Measurements from ENCODE around the gene RRAS2. TPM values are rescaled to one million over a fixed set of nuclear protein-coding genes. Genes with fewer than 3 reads are reported as not detected.

The RRAS2 gene
- total and polyA plus RNA-seq, 2 of the 4 experiments (the other 2 are of a cell fraction), result 85.5 to 106 TPM

GRCh38 chr11:14399087-14399486 is 40.1 kb upstream of the RRAS2 start:
- Histone ChIP-seq H3K9ac (ENCODE audit: low read depth, low read length) (no peak overlapping the region), H2AK9ac (replicated peaks; ENCODE audit: low read depth, low read length, poor library complexity) (no peak overlapping the region), H2AK5ac (ENCODE audit: low read depth, low read length) (no peak overlapping the region), H3K27me3 (ENCODE audit: control insufficient read depth, insufficient read depth, low read length) (no peaks in the 10 kb centered on the region), H3K9me1 (ENCODE audit: insufficient read depth, low read length) (0 out of 2 replicates have a peak, but pooled peaks cover 2% of the 10 kb centered on the region), H2BK120ac (ENCODE audit: low read depth, low read length) (no peak overlapping the region), H3K23ac (ENCODE audit: low read depth, low read length) (no peak overlapping the region), H3K79me1 (ENCODE audit: low read depth in 1 of 2, low read length in 2 of 2) (no peaks in the 10 kb centered on the region), H4K8ac (ENCODE audit: low read depth in 2 of 2, low read length in 2 of 2) (no peak overlapping the region), H4K20me1 (ENCODE audit: insufficient read depth, low read length) (no peaks in the 10 kb centered on the region), H3K4ac (ENCODE audit: low read depth, low read length) (no peak overlapping the region), H3K4me1 (ENCODE audit: control insufficient read depth, insufficient read depth, low read length) (no peaks in the 10 kb centered on the region), H3K9me3 (ENCODE audit: control insufficient read depth, insufficient read depth, low read length) (no peaks in the 10 kb centered on the region), H3K4me2 (ENCODE audit: low read depth, low read length) (no peak overlapping the region), H4K91ac (ENCODE audit: insufficient read depth, low read depth, low read length) (no peak overlapping the region), H2AFZ (replicated peaks; ENCODE audit: low read length, poor library complexity) (no peak overlapping the region), H2BK15ac (ENCODE audit: low read depth, low read length) (no peak overlapping the region), H3K36me3 (ENCODE audit: control insufficient read depth, insufficient read depth, low read length) (no peaks in the 10 kb centered on the region), H3K4me3 (ENCODE audit: insufficient read depth, low read depth, low read length) (no peak overlapping the region), H3K14ac (replicated peaks; ENCODE audit: low read depth, low read length) (no peak overlapping the region), H3K56ac (ENCODE audit: extremely low read depth, insufficient read depth, low read length) (no peak overlapping the region), H4K5ac (ENCODE audit: low read depth, low read length) (no peak overlapping the region), H2BK20ac (ENCODE audit: low read depth, low read length) (no peak overlapping the region), H2BK5ac (ENCODE audit: low read depth, low read length, poor library complexity, severe bottlenecking) (no peak overlapping the region), H3K27ac (ENCODE audit: insufficient read depth, low read length) (no peak overlapping the region), H3K18ac (ENCODE audit: low read depth, low read length) (no peak overlapping the region)
- WGBS, 2 experiments (ENCODE audit: extremely low coverage in 2 of 2, insufficient read length in 1 of 2), result no CpG with 5 or more reads among the region's 1 CpG
- ChIA-PET POLR2A (ENCODE audit: unreplicated experiment) (no interaction called here), CTCF (no interaction called here)
- TF ChIP-seq RFX5 (IDR thresholded peaks at IDR 0.05; ENCODE audit: low read depth, low read length), result no peak
- no peak for TF ChIP-seq FOS (IDR thresholded peaks at IDR 0.05; ENCODE audit: low read depth, low read length)
- no peak for TF ChIP-seq MAZ (IDR thresholded peaks at IDR 0.05; ENCODE audit: borderline replicate concordance, low read depth, low read length)
- TF ChIP-seq POLR2A (IDR thresholded peaks at IDR 0.05; ENCODE audit: low read depth, low read length), result no peak
- no peak for TF ChIP-seq SMC3 (IDR thresholded peaks at IDR 0.05; ENCODE audit: low read depth, low read length)
- TF ChIP-seq MXI1 (IDR thresholded peaks at IDR 0.05; ENCODE audit: borderline replicate concordance, low read depth, low read length), result no peak
- TF ChIP-seq CHD1 (IDR thresholded peaks at IDR 0.05; ENCODE audit: low read depth, low read length), result no peak
- TF ChIP-seq MAFK (IDR thresholded peaks at IDR 0.05; ENCODE audit: low read depth, low read length), result no peak
- TF ChIP-seq USF2 (IDR thresholded peaks at IDR 0.05; ENCODE audit: low read depth, low read length), result no peak
- no peak for TF ChIP-seq BHLHE40 (IDR thresholded peaks at IDR 0.05; ENCODE audit: low read depth, low read length)
- no peak for TF ChIP-seq NFE2L2 (IDR thresholded peaks at IDR 0.05; ENCODE audit: low read depth, low read length)
- TF ChIP-seq RAD21 (IDR thresholded peaks at IDR 0.05; ENCODE audit: low read length), result no peak
- TF ChIP-seq CTCF (conservative IDR thresholded peaks at IDR 0.05; ENCODE audit: low read depth, low read length), result no peak
- TF ChIP-seq, protein P1, sequence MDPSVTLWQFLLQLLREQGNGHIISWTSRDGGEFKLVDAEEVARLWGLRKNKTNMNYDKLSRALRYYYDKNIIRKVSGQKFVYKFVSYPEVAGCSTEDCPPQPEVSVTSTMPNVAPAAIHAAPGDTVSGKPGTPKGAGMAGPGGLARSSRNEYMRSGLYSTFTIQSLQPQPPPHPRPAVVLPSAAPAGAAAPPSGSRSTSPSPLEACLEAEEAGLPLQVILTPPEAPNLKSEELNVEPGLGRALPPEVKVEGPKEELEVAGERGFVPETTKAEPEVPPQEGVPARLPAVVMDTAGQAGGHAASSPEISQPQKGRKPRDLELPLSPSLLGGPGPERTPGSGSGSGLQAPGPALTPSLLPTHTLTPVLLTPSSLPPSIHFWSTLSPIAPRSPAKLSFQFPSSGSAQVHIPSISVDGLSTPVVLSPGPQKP (IDR thresholded peaks at IDR 0.05; ENCODE audit: borderline replicate concordance, low read depth, low read length), result no peak
- no peak for TF ChIP-seq RCOR1 (IDR thresholded peaks at IDR 0.05; ENCODE audit: insufficient replicate concordance, low read length)
- TF ChIP-seq CEBPB (IDR thresholded peaks at IDR 0.05; ENCODE audit: low read depth, low read length), result no peak
- DNase-seq, result no peak
- intact Hi-C loops (cut with micrococcal nuclease) (no loop called here), in situ Hi-C loops (cut with MboI; ENCODE audit: low sequenced_read_pairs) (no loop called here), dilution Hi-C loops (cut with HindIII; ENCODE audit: low sequenced_read_pairs, unreplicated experiment) (no loop called here)
- ATAC-seq (ENCODE audit: low read depth), result no peak
- no TSS peak for BruUV-seq (replicated peaks)
